Lower leg skin (tissue), 4 donors: ENCODE results near the gene GALR2. TPM values are rescaled to one million over a fixed set of nuclear protein-coding genes. Genes with fewer than 3 reads are reported as not detected.

ENCODE experiments used
- DNase-seq, 2 donors: peaks; one replicate each; pipeline ENCODE4 v3.0.0-alpha.2; 2019; ENCODE audit warnings: low spot score in 2 of 2
- H3K4me3 ChIP-seq: fragments of 200-600 bp; sonication (generic); 2 replicates; pipeline ENCODE4 v1.5.1; 2017; ENCODE audit warnings: mild to moderate bottlenecking, low read depth; ENCODE audit not compliant: poor library complexity, severe bottlenecking
- CTCF ChIP-seq, 3 donors: fragments of 450-650 bp; IDR thresholded peaks; one replicate each; pipeline ENCODE4 v1.5.1; 2016; ENCODE audit warnings: antibody characterized with exemption in 3 of 3, mild to moderate bottlenecking in 3 of 3, moderate library complexity in 2 of 3
- POLR2A ChIP-seq, 2 donors: fragments of 450-650 bp; IDR thresholded peaks; one replicate each; pipeline ENCODE4 v1.6.1; 2016 to 2017; ENCODE audit warnings: antibody characterized with exemption in 2 of 2, mild to moderate bottlenecking in 1 of 2, moderate library complexity in 1 of 2
- WGBS, 2 donors: methylation state at CpG; one replicate each; pipeline ENCODE4 v1.1.5; 2018; 5-methylcytosine and 5-hydroxymethylcytosine counted together
- intact Hi-C: fragments of 100-400 bp; cut with DNase I; formaldehyde crosslinking; loops from one replicate; pipeline ENCODE4 v1.15.0; 2023; ENCODE audit warnings: low total_unique reads
- total RNA-seq, 4 donors: library from RNA; depleted of rRNA; stranded (reverse); fragments of >200 nt; gene quantifications; one replicate each; pipeline ENCODE4 v1.1.0, GENCODE V29; 2016

The GALR2 gene
- total RNA-seq, 4 donors from 2014 or later: 0.17 to 0.97 TPM; not detected in 2

DNA sequence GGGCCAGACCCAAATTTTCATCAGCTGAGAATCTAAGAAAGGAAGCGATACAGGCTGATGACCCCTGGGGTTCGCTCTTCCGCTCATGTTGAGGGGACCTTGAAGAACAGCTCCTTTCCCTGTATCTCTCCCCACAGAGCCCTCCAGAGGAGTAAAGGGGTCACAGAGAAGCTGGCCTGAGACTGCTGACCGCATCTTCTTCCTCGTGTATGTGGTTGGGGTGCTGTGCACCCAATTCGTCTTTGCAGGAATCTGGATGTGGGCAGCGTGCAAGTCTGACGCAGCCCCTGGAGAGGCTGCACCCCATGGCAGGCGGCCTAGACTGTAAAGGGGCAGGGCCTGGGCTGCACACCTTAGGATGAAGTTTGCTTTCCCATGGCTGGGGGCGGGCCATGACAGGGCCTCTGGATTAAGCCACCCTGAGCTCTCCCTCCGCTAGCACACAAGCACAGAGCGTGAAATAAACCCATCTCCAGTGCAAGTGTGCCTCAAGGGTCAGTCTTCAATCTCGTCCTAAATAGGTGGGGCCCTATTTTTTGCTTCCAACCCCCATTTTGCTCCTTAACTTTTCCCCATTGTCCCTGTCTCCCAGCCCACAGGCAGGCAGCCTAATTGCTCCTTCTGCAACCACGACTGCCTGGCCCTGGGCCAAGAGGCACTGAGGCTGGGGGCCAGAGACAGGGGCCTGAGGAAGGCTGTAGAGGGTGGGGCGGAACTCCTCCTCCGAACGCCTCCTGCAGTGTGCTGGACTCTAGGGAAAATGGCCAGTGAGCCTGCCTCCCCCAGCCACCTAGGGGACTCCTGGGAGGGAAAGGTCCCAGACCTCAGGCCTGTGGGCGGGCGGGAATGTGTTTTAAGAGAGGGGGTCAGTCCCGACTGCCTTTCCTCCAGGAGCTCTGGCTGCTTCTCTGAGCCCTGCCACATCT lies 8.0 kb downstream of the GALR2 start:
- intact Hi-C loops: no loop called here
- DNase-seq: no peak
- TF ChIP-seq CTCF (IDR thresholded peaks at IDR 0.05): no peak
- WGBS, 2 donors: 86 to 88% methylated on average over 17 to 20 of the region's 20 CpGs
- H3K4me3 ChIP-seq: no peak overlapping the region

DNA sequence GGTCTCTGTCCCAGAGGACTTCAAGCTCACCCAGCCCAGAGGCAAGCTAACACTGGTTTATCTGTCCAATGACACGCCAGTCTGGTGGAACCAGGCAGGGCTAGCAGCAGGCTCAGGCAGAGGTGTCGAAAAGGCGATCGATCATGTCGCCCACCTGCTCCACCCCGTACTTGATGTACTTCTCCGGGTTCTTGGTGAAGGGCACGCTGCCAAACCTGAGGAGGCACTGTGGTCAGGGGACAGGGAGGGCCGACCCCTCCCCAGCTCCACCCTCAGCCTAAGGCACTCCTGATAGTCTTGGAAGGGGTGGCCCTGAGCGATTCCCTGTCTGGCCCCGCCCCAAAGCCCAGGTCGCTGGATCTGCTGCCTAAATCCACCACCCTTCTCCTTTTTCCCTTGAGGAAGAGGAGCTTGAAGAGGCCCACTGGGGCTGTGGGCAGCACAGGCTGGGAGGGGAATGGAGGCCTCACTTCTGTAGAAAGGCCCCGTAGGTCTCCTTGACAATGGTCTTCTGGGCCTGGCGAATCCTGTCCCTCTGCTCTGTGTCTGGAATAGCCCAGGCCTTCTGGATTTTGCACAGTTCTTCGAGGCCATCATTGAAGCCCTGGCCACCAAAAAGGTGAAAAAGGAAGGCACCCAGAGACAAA lies 9.1 kb downstream of the GALR2 start:
- H3K4me3 ChIP-seq: no peak overlapping the region
- intact Hi-C loops: no loop called here
- WGBS, 2 donors: 82 to 83% methylated on average over 15 of the region's 15 CpGs
- TF ChIP-seq CTCF (IDR thresholded peaks at IDR 0.05): no peak
- no peak for TF ChIP-seq POLR2A (IDR thresholded peaks at IDR 0.05)
- no peak for DNase-seq

GRCh38 chr17:76085066-76085730 lies 10.6 kb downstream of the GALR2 start:
- H3K4me3 ChIP-seq: no peak overlapping the region
- intact Hi-C loops: no loop called here
- 77 to 79% methylated on average over 15 to 17 of the region's 17 CpGs for WGBS, 2 donors
- DNase-seq: no peak
- TF ChIP-seq CTCF (IDR thresholded peaks at IDR 0.05): no peak
- no peak for TF ChIP-seq POLR2A (IDR thresholded peaks at IDR 0.05)

GRCh38 chr17:76085731-76086366 lies 11.3 kb downstream of the GALR2 start:
- no peak for TF ChIP-seq POLR2A (IDR thresholded peaks at IDR 0.05)
- no peak for TF ChIP-seq CTCF (IDR thresholded peaks at IDR 0.05)
- intact Hi-C loops: no loop called here
- no peak overlapping the region for H3K4me3 ChIP-seq
- 88 to 89% methylated on average over 13 of the region's 13 CpGs for WGBS, 2 donors
- no peak for DNase-seq

GRCh38 chr17:76086384-76086783 lies 11.8 kb downstream of the GALR2 start:
- TF ChIP-seq CTCF (IDR thresholded peaks at IDR 0.05) (no peak), POLR2A (IDR thresholded peaks at IDR 0.05) (no peak)
- WGBS, 2 donors: 94 to 97% methylated on average over 9 of the region's 9 CpGs
- DNase-seq: no peak
- intact Hi-C loops: no loop called here
- no peak overlapping the region for H3K4me3 ChIP-seq
